ENCODE data around the gene CFAP65. TPM values are rescaled to one million over a fixed set of nuclear protein-coding genes. Genes with fewer than 3 reads are reported as not detected.

The CFAP65 gene
- total and polyA plus RNA-seq, 12 donors, result not detected

DNA sequence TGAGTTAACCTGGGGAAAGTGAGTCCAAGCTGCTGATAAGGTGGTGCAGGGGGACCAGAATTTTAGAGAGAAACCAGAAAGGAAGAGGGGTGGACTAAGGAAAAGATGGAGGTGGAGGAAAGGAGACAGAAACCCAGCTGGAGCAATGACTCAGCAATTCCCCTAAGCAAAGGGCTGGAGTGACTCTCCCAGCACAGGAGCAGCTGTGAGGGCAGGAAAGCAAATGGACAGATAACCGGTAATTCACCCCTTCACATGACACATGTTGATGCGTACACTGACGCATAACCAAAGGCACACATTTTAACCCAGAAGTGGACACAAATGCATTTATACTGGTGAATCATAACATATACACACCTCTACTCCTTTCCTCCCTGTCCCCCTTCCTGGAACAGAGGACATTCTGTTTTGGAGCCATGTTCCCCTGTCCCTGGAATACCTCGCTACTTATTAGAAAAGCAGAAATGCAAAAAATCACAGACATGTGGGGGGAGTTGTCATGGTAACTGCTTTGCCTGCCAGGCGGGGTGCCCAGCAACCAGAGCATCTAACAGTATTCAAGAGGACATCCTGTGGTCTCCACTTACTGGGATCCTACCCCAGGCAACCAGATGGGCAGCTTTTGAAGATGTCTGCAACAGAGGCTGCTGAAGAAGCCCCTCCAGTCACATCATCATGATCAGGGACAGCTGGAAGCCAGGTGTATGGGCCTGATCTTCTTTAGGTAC lies 77.1 kb downstream of the CFAP65 start:
- H3K9me3 ChIP-seq, result no peaks in the 10 kb centered on the region
- H3K27ac ChIP-seq, result no peak overlapping the region
- no peaks in the 10 kb centered on the region for H3K36me3 ChIP-seq
- TF ChIP-seq CTCF (IDR thresholded peaks at IDR 0.05), result no peak
- peaks cover 48 to 89% (median 79%) of the 10 kb centered on the region in 7 donors for H3K27me3 ChIP-seq
- WGBS, 2 donors, result 32 to 39% methylated on average over 5 of the region's 5 CpGs
- intact Hi-C loops (cut with DNase I), result no loop called here
- DNase-seq (no peak), ATAC-seq (no peak)
- no peak overlapping the region for H3K4me3 ChIP-seq
- peaks cover 0 to 25% (median 12%) of the 10 kb centered on the region in 9 donors for H3K4me1 ChIP-seq

DNA sequence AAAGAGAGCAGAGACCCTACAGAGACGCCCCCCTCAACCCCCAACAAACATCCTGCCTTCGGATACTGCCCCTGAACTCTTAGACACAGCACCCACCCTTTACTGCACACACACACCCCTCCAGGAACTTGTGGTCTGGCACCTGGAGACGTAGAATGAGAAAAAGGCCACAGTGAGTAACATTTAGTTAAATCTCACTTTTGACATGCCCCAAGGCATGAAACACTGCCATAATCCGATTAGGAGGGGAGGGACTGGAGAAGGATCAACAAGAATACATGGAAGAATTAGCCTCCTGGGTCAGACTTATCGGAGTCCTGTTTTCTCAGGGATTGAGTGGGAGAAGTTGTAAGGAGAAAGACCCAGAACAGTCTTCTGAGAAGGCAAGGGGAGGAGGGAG lies 77.7 kb downstream of the CFAP65 start:
- intact Hi-C loops (cut with DNase I), result no loop called here
- WGBS, 2 donors, result 12 to 13% methylated on average over 5 of the region's 5 CpGs
- H3K4me1 ChIP-seq, result peaks cover 0 to 27% (median 12%) of the 10 kb centered on the region in 9 donors
- H3K36me3 ChIP-seq, result no peaks in the 10 kb centered on the region
- H3K4me3 ChIP-seq, result no peak overlapping the region
- no peaks in the 10 kb centered on the region for H3K9me3 ChIP-seq
- H3K27me3 ChIP-seq, result peaks cover 49 to 92% (median 85%) of the 10 kb centered on the region in 7 donors
- no peak for DNase-seq
- TF ChIP-seq CTCF (IDR thresholded peaks at IDR 0.05), result no peak
- H3K27ac ChIP-seq, result no peak overlapping the region
- no peak for ATAC-seq

DNA sequence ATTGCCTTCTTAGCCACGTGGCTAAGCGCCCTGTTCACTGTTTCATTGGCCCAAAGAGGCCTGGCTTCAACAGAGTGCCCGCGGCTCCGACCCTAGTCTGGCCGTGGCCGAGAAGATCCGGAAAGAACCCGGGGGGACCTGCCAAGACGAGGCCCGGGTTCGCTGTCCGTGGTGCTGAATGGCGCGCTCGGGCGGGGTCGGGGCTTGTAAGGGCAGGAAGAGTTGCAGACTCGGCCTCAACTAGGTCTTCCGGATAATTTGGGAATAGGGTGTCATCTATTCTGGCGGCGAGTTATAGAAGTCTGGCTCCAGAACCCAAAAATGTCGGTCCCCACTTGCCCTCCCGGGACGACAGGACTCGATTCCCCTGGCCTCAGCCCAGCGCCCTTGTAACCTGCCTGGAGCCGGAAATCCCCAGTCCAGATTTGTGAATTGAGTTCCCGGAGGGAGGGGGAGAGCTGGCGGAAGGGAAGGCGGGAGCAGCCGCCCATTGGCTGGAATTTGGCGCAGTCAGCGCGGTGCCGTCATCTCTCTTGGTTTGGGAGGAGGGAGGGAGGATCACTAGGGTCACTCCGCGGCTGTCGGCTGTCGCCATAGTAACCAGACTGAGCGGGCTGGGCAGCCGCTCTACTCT lies 78.3 kb downstream of the CFAP65 start:
- 1 to 3% methylated on average over 42 of the region's 42 CpGs for WGBS, 2 donors
- H3K4me1 ChIP-seq, result peaks cover 0 to 27% (median 12%) of the 10 kb centered on the region in 9 donors
- peaks cover 49 to 95% (median 91%) of the 10 kb centered on the region in 7 donors for H3K27me3 ChIP-seq
- no peaks in the 10 kb centered on the region for H3K9me3 ChIP-seq
- intact Hi-C loops (cut with DNase I), result no loop called here
- H3K36me3 ChIP-seq, result no peaks in the 10 kb centered on the region
- DNase-seq, result peak; percentile 73 to 74
- peak overlapping the region in 1 of 10 donors; percentile 24 for H3K4me3 ChIP-seq
- ATAC-seq, result peak; percentile 50 to 83 (median 71)
- no peak overlapping the region for H3K27ac ChIP-seq
- no peak for TF ChIP-seq CTCF (IDR thresholded peaks at IDR 0.05)

- Histone ChIP-seq H3K36me3 (no peaks in the 10 kb centered on the region), H3K4me1 (peaks cover 0 to 27% (median 12%) of the 10 kb centered on the region in 9 donors), H3K27ac (no peak overlapping the region), H3K9me3 (no peaks in the 10 kb centered on the region), H3K27me3 (peaks cover 49 to 99% (median 93%) of the 10 kb centered on the region in 7 donors), H3K4me3 (no peak overlapping the region)
- WGBS, 2 donors, result 11 to 12% methylated on average over 33 to 34 of the region's 34 CpGs
- intact Hi-C loops (cut with DNase I), result no loop called here
- TF ChIP-seq CTCF (IDR thresholded peaks at IDR 0.05), result no peak
- DNase-seq, result no peak
- ATAC-seq, result no peak
These were observed 79.4 kb downstream of the CFAP65 start for GRCh38 chr2:218961651-218962570.
